ENCODE data around the gene MGAT1.

MGAT1 gene

DNA sequence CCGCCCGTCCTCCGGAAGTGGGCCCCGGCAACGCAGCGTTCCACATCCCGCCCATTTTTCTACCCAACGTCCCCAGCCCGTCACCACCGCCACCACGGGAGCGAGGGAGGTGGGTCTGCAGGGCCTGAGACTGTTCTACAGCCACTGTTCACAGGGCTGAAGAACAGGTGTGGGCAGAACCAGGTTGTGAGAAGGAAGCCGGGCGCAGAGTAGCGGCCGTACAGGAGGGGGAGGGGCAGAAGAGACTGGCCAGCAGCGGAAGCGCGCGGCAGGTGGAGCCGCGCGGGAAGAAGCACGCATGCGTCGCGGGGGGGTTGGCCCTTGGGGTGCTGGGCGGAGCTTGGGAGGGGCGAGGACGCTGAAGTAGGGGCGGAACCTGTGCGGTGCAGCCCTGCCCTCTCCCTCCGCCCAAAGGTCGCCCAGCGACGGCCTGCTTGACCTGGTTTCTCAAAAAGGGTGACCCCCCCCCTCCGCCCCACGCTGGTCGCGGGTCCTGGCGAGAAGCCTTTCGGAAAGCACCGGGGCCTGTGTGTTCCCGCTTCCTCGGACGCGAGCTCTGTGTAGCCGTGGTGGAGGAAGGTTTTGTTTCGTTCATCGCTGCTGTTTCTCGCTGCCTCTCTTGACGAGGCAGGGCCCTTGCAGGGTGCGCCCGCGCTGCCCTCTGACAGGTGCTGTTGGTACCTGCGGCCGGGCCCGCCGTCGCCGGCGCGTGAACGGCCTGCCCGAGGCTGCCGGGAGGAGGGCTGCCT is 7.8 kb upstream of the MGAT1 start:
- peak overlapping the region; percentile 64 for H3K4me3 ChIP-seq (ENCODE audit: low read length)
- H3K9ac ChIP-seq (ENCODE audit: low read length): peak overlapping the region; percentile 60
- peak overlapping the region; percentile 72 for H3K27ac ChIP-seq (ENCODE audit: low read length)
- no peaks in the 10 kb centered on the region for H3K27me3 ChIP-seq (ENCODE audit: control insufficient read depth, insufficient read depth, low read length)
- no peaks in the 10 kb centered on the region for H3K36me3 ChIP-seq (ENCODE audit: control insufficient read depth, low read depth, low read length)
- H3K4me1 ChIP-seq (ENCODE audit: control insufficient read depth, low read depth, low read length): peaks cover 21% of the 10 kb centered on the region
- H3K9me3 ChIP-seq (ENCODE audit: control insufficient read depth, low read depth, low read length): no peaks in the 10 kb centered on the region

DNA sequence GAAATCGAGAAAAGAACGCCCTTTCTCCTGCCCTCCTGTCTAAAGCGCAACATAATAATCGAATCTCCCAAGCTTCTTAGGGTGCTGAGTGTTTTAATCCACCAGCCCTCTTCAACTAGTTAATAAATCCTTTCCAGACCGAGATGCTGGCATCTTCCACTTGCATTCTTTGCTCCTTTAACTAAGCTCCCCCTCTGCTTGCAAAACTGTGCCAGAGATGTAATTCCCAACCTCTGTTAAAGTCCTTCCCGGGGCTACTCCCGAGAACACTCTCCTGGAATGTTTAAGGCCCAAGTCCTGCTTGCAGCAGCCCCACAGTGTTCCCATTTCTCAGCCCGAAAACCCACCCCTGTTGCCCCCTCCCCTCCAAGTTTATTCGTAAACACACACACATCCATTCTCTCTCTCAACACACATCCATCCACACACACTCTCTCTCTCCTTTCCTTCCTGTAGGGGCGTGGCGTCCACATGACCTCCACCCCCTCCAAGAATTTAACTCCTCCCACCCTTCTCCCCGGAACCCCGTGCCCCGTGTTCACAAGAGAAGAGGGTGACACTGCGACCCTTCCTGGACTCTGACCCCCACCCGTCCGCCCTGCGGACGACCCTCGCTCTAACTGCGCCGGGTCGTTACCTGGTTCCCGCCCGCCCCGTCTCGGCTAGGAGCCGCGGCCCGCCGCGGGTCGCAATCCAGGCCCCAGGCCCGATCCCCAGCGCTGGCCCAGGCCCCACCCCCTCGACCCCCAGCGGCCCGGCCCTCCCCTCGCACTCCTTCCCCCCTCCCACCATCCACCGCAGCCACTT is 7.0 kb upstream of the MGAT1 start:
- H3K9ac ChIP-seq (ENCODE audit: low read length): peak overlapping the region; percentile 60
- peaks cover 21% of the 10 kb centered on the region for H3K4me1 ChIP-seq (ENCODE audit: control insufficient read depth, low read depth, low read length)
- H3K9me3 ChIP-seq (ENCODE audit: control insufficient read depth, low read depth, low read length): no peaks in the 10 kb centered on the region
- peak overlapping the region; percentile 64 for H3K4me3 ChIP-seq (ENCODE audit: low read length)
- no peaks in the 10 kb centered on the region for H3K27me3 ChIP-seq (ENCODE audit: control insufficient read depth, insufficient read depth, low read length)
- H3K27ac ChIP-seq (ENCODE audit: low read length): peak overlapping the region; percentile 72
- no peaks in the 10 kb centered on the region for H3K36me3 ChIP-seq (ENCODE audit: control insufficient read depth, low read depth, low read length)

- Histone ChIP-seq H3K27ac (ENCODE audit: low read length) (no peak overlapping the region), H3K4me1 (ENCODE audit: control insufficient read depth, low read depth, low read length) (peaks cover 26% of the 10 kb centered on the region), H3K27me3 (ENCODE audit: control insufficient read depth, insufficient read depth, low read length) (no peaks in the 10 kb centered on the region), H3K4me3 (ENCODE audit: low read length) (peak overlapping the region; percentile 64), H3K9me3 (ENCODE audit: control insufficient read depth, low read depth, low read length) (no peaks in the 10 kb centered on the region), H3K36me3 (ENCODE audit: control insufficient read depth, low read depth, low read length) (no peaks in the 10 kb centered on the region), H3K9ac (ENCODE audit: low read length) (no peak overlapping the region)
Measured at GRCh38 chr5:180808461-180809000, 5.9 kb upstream of the MGAT1 start.

DNA sequence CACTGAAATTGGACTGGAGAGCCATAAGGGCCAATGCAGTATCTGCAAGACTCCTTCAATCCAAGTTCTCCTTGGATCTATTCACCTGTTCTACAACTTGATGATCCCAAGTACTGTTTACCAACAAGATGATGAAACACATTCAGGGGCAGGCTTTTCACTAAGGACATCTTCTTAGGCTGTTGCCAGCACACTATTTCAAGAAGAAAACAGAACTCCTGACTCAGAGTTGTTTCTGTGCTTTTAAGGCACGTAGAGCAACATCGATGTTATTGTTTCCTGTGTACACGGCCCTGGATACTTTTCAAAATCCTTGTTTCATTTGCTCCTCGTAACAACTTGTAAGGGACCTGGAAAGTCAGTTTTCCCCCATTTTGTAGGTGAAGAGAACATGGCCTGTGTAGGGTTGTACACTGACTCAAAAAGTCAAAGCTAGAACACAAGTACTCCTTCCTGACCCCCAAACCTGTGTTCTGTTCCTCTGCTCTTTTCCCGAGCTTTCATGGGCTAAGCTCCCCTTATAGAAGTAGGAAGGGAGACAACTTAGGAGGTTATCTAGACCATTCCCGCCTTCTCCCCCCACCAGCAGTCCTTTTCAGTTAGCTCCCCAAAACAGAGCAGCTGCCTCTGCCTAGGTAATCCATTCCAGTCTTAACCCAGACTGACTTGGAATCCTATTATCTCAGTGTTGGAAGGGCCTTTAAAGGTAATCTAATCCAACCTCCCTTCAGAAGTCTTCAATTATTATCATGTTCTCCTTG is 5.2 kb upstream of the MGAT1 start:
- Histone ChIP-seq H3K27me3 (ENCODE audit: control insufficient read depth, insufficient read depth, low read length) (no peaks in the 10 kb centered on the region), H3K27ac (ENCODE audit: low read length) (no peak overlapping the region), H3K4me3 (ENCODE audit: low read length) (peak overlapping the region; percentile 64), H3K36me3 (ENCODE audit: control insufficient read depth, low read depth, low read length) (no peaks in the 10 kb centered on the region), H3K4me1 (ENCODE audit: control insufficient read depth, low read depth, low read length) (peaks cover 31% of the 10 kb centered on the region), H3K9ac (ENCODE audit: low read length) (no peak overlapping the region), H3K9me3 (ENCODE audit: control insufficient read depth, low read depth, low read length) (no peaks in the 10 kb centered on the region)

DNA sequence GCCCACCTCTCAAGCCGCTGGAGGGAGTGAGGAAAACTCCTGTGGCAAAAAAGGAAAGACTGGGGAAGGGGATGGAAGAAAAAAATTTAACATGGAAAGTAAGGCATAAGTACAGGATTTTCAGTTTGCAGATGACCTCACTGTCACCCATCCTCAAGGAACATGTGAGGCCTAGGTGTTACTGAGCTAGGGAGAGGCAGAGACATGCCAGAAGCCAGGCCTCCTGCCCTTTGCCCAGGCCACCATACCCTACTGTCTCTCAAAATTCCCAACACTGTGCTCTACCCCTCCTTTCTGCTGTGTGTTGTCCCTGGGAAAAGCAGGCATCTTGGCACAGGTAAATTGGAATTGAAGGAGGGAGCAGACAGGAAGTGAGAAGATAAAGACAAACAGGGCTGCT is 4.4 kb upstream of the MGAT1 start:
- H3K36me3 ChIP-seq (ENCODE audit: control insufficient read depth, low read depth, low read length): no peaks in the 10 kb centered on the region
- no peaks in the 10 kb centered on the region for H3K9me3 ChIP-seq (ENCODE audit: control insufficient read depth, low read depth, low read length)
- no peak overlapping the region for H3K27ac ChIP-seq (ENCODE audit: low read length)
- peaks cover 31% of the 10 kb centered on the region for H3K4me1 ChIP-seq (ENCODE audit: control insufficient read depth, low read depth, low read length)
- H3K4me3 ChIP-seq (ENCODE audit: low read length): no peak overlapping the region
- no peak overlapping the region for H3K9ac ChIP-seq (ENCODE audit: low read length)
- no peaks in the 10 kb centered on the region for H3K27me3 ChIP-seq (ENCODE audit: control insufficient read depth, insufficient read depth, low read length)

GRCh38 chr5:180806351-180807011 is 3.9 kb upstream of the MGAT1 start:
- no peak overlapping the region for H3K9ac ChIP-seq (ENCODE audit: low read length)
- no peaks in the 10 kb centered on the region for H3K27me3 ChIP-seq (ENCODE audit: control insufficient read depth, insufficient read depth, low read length)
- no peak overlapping the region for H3K4me3 ChIP-seq (ENCODE audit: low read length)
- peaks cover 36% of the 10 kb centered on the region for H3K4me1 ChIP-seq (ENCODE audit: control insufficient read depth, low read depth, low read length)
- H3K9me3 ChIP-seq (ENCODE audit: control insufficient read depth, low read depth, low read length): no peaks in the 10 kb centered on the region
- H3K27ac ChIP-seq (ENCODE audit: low read length): no peak overlapping the region
- no peaks in the 10 kb centered on the region for H3K36me3 ChIP-seq (ENCODE audit: control insufficient read depth, low read depth, low read length)

GRCh38 chr5:180804129-180804618 is 1.6 kb upstream of the MGAT1 start:
- Histone ChIP-seq H3K4me1 (ENCODE audit: control insufficient read depth, low read depth, low read length) (peaks cover 35% of the 10 kb centered on the region), H3K4me3 (ENCODE audit: low read length) (no peak overlapping the region), H3K36me3 (ENCODE audit: control insufficient read depth, low read depth, low read length) (peaks cover 3% of the 10 kb centered on the region), H3K9me3 (ENCODE audit: control insufficient read depth, low read depth, low read length) (no peaks in the 10 kb centered on the region), H3K27ac (ENCODE audit: low read length) (no peak overlapping the region), H3K9ac (ENCODE audit: low read length) (no peak overlapping the region), H3K27me3 (ENCODE audit: control insufficient read depth, insufficient read depth, low read length) (no peaks in the 10 kb centered on the region)

GRCh38 chr5:180803181-180804128 is 849 bp upstream of the MGAT1 start:
- Histone ChIP-seq H3K9me3 (ENCODE audit: control insufficient read depth, low read depth, low read length) (no peaks in the 10 kb centered on the region), H3K36me3 (ENCODE audit: control insufficient read depth, low read depth, low read length) (peaks cover 3% of the 10 kb centered on the region), H3K27ac (ENCODE audit: low read length) (no peak overlapping the region), H3K4me1 (ENCODE audit: control insufficient read depth, low read depth, low read length) (peaks cover 29% of the 10 kb centered on the region), H3K4me3 (ENCODE audit: low read length) (peak overlapping the region; percentile 79), H3K9ac (ENCODE audit: low read length) (peak overlapping the region; percentile 46), H3K27me3 (ENCODE audit: control insufficient read depth, insufficient read depth, low read length) (no peaks in the 10 kb centered on the region)

DNA sequence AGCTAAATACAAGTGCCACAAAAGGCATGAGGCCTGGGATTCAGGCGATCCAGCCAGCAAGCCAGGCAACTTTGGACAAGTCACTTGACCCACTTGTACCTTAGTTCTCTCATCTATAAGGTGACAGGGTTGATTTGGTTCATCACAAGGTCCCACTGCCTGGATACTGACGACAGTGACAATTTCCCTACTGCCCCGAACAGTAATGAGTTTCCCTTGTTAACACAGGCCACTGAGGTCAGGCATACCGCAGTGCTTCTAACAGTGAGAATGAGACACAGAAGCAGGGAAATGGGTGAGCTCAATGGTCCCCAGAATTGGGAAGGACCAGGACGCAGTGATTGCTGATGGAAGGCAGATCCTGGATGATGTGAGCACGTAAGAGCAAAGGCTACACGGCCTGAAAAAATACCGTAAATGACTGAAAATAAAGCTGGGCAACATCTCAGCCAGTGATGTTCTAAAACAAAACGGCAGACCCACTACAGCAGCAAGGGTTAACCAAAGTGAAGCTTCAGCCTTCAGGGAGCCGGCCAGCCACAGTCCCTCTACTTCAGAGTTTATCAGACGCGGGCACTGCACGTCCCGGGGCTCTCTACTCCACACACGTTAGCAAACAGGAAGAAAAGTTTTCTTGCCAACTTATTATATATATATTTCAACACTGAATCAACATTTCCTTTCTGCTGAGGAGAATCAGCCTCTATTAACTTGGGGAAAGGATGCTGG is 846 bp downstream of the MGAT1 start:
- H3K27me3 ChIP-seq (ENCODE audit: control insufficient read depth, insufficient read depth, low read length): no peaks in the 10 kb centered on the region
- H3K9ac ChIP-seq (ENCODE audit: low read length): peak overlapping the region; percentile 78
- peaks cover 19% of the 10 kb centered on the region for H3K4me1 ChIP-seq (ENCODE audit: control insufficient read depth, low read depth, low read length)
- H3K9me3 ChIP-seq (ENCODE audit: control insufficient read depth, low read depth, low read length): no peaks in the 10 kb centered on the region
- H3K4me3 ChIP-seq (ENCODE audit: low read length): peak overlapping the region; percentile 79
- H3K36me3 ChIP-seq (ENCODE audit: control insufficient read depth, low read depth, low read length): peaks cover 3% of the 10 kb centered on the region
- H3K27ac ChIP-seq (ENCODE audit: low read length): no peak overlapping the region
